ENCODE results near the gene NIP7. TPM values are rescaled to one million over a fixed set of nuclear protein-coding genes. Genes with fewer than 3 reads are reported as not detected.

NIP7 gene
- total RNA-seq, 2 donors from 2014 or later, result 28.5 to 29.7 TPM

DNA sequence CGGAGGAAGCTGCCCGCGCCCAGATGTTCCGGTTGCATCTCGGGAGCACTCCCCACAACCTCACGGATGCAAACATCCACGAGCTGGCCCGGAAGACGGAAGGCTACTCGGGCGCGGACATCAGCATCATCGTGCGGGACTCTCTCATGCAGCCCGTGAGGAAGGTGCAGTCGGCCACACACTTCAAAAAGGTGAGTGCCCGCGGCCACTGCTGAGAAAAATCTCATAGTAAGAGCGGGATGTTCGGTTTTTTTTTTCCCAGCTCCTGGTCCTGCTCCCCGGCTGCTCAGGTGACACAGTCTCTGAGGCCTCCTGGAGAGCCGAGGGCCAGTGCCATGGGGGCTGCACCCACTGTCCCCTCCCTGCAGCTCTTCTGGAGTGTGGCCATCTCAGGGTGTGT, 18.5 kb upstream of the NIP7 start:
- DNase-seq (no peak), ATAC-seq (no peak)
- Mint-ChIP-seq H3K4me1 (peaks cover 19% of the 10 kb centered on the region), H3K27me3 (no peaks in the 10 kb centered on the region), H3K27ac (peak overlapping the region; percentile 27), H3K36me3 (ENCODE audit: low read depth) (peaks cover 3% of the 10 kb centered on the region), H3K4me3 (no peak overlapping the region)
- no peaks in the 10 kb centered on the region for H3K9me3 ChIP-seq (ENCODE audit: control insufficient read depth, low read length, poor library complexity, severe bottlenecking)

DNA sequence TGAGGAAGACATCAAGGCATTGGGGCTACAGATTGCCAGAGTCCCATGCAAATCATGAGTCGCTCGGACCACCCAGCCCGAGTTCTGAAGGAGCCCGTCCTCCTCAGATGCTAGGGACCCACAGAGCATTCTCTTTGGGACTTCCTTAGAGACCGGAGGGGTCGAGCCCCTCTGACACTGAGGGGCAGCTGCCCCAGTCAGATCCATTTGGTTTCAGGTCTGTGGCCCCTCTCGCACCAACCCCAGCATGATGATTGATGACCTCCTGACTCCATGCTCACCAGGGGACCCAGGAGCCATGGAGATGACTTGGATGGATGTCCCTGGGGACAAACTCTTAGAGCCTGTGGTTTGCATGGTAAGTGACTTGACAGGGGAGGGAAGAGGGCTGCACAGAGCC, 17.2 kb upstream of the NIP7 start:
- H3K36me3 Mint-ChIP-seq (ENCODE audit: low read depth), result peaks cover 3% of the 10 kb centered on the region
- ATAC-seq, result no peak
- no peaks in the 10 kb centered on the region for H3K27me3 Mint-ChIP-seq
- H3K4me1 Mint-ChIP-seq, result peaks cover 26% of the 10 kb centered on the region
- H3K9me3 ChIP-seq (ENCODE audit: control insufficient read depth, low read length, poor library complexity, severe bottlenecking), result no peaks in the 10 kb centered on the region
- H3K27ac Mint-ChIP-seq, result no peak overlapping the region
- DNase-seq, result no peak
- no peak overlapping the region for H3K4me3 Mint-ChIP-seq

- no peaks in the 10 kb centered on the region for H3K9me3 ChIP-seq (ENCODE audit: control insufficient read depth, low read length, poor library complexity, severe bottlenecking)
- DNase-seq (no peak), ATAC-seq (no peak)
- Mint-ChIP-seq H3K27ac (no peak overlapping the region), H3K4me3 (no peak overlapping the region), H3K27me3 (no peaks in the 10 kb centered on the region), H3K36me3 (ENCODE audit: low read depth) (peaks cover 3% of the 10 kb centered on the region), H3K4me1 (peaks cover 28% of the 10 kb centered on the region)
These were observed 16.2 kb upstream of the NIP7 start for GRCh38 chr16:69323415-69323814.

GRCh38 chr16:69324013-69324531, 15.5 kb upstream of the NIP7 start:
- peaks cover 3% of the 10 kb centered on the region for H3K36me3 Mint-ChIP-seq (ENCODE audit: low read depth)
- no peak overlapping the region for H3K27ac Mint-ChIP-seq

DNA sequence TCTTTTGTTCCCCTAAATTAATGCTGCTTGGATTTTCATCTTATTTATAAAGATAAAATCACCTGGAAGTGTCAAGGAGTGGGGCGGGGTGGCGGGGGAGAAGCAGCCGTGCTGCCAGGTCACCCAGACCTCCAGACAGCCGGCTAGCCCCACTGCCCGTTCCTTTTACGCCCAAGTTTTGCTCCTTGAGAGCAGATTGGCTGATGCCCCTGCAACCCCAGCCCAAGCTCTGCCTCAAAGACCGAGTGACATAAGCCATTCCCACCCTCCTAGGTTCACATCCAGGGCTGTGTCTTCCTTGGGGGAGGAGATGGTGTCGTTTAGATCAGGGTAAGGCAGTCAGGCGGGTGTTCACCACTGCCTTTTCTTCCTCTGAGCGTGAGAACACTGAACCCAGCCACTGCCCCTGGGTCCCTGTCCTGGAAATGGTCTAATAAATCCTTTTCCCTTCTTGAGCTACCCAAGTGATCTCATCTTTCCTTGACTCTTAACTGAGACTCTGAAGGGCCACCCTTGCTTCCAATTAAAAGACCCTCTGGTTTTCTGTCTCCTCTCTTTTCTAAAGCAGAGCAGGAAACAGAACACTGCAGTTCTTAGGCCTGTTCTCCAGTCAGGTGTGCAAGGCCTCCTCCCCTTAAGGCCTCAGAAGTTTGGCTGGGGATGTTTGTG, 14.9 kb upstream of the NIP7 start:
- Mint-ChIP-seq H3K27me3 (no peaks in the 10 kb centered on the region), H3K4me1 (peaks cover 35% of the 10 kb centered on the region), H3K27ac (no peak overlapping the region)

More at GRCh38 chr16:69324013-69324531, 15.5 kb upstream of the NIP7 start:
- Mint-ChIP-seq H3K4me3 (no peak overlapping the region), H3K4me1 (peaks cover 30% of the 10 kb centered on the region), H3K27me3 (no peaks in the 10 kb centered on the region)
- no peak for DNase-seq
- ATAC-seq, result no peak
- H3K9me3 ChIP-seq (ENCODE audit: control insufficient read depth, low read length, poor library complexity, severe bottlenecking), result no peaks in the 10 kb centered on the region

DNA sequence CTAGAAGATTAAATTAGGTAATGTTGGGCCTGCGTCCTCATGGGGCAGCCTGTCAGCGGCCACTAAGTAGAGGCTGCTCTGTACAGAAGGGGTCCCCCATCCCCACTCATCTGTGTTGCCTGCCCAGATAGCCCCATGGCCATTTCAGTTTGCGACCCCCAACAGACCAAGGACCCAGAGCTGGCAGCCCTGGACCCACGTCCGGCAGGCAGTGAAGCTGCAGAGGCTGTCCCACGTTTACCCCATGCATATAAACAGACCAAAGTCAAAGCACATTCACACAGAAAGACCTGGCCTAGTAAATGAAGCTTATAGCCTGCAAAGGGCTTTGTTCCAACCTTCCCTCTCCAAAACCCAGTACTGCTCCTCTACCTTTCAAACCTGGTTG, 13.8 kb upstream of the NIP7 start:
- Mint-ChIP-seq H3K4me1 (peaks cover 35% of the 10 kb centered on the region), H3K4me3 (peak overlapping the region; percentile 21), H3K27ac (peak overlapping the region; percentile 29), H3K36me3 (ENCODE audit: low read depth) (no peaks in the 10 kb centered on the region), H3K27me3 (no peaks in the 10 kb centered on the region)
- ATAC-seq (no peak), DNase-seq (no peak)
- H3K9me3 ChIP-seq (ENCODE audit: control insufficient read depth, low read length, poor library complexity, severe bottlenecking), result no peaks in the 10 kb centered on the region

More for the DNA sequence above, 14.9 kb upstream of the NIP7 start:
- no peaks in the 10 kb centered on the region for H3K9me3 ChIP-seq (ENCODE audit: control insufficient read depth, low read length, poor library complexity, severe bottlenecking)
- H3K36me3 Mint-ChIP-seq (ENCODE audit: low read depth), result no peaks in the 10 kb centered on the region
- H3K4me3 Mint-ChIP-seq, result no peak overlapping the region
- no peak for ATAC-seq
- no peak for DNase-seq

GRCh38 chr16:69326172-69326873, 13.2 kb upstream of the NIP7 start:
- Mint-ChIP-seq H3K4me1 (peaks cover 35% of the 10 kb centered on the region), H3K4me3 (peak overlapping the region; percentile 21), H3K27ac (peak overlapping the region; percentile 29), H3K36me3 (ENCODE audit: low read depth) (no peaks in the 10 kb centered on the region), H3K27me3 (no peaks in the 10 kb centered on the region)
- DNase-seq, result no peak
- H3K9me3 ChIP-seq (ENCODE audit: control insufficient read depth, low read length, poor library complexity, severe bottlenecking), result no peaks in the 10 kb centered on the region
- ATAC-seq, result no peak

DNA sequence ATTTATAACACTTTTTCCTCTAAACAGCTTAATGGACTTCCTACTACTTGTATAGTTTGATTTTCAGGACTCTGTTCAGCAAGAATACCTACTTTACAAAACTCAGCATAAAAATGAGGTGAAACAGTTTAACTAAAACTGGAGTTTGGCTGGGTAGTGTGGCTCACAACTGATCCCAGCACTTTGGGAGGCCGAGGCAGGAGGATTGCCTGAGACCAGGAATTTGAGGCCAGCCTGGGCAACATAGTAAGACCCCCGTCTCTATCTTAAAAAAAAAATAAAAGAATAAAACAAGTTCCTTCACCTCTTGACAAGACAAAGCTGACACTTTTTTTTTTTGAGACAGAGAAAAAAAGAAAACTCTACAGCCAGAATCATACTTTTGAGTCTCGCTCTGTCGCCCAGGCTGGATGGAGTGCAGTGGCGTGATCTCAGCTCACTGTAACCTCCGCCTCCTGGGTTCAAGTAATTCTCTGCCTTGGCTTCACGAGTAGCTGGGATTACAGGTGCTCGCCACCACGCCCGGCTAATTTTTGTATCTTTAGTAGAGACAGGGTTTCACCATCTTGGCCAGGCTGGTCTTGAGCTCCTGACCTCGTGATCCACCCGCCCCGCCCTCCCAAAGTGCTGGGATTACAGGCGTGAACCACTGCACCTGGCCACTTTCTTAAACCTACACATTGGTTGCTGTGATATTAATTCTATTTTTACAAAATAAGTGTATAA, 11.8 kb upstream of the NIP7 start:
- no peaks in the 10 kb centered on the region for H3K9me3 ChIP-seq (ENCODE audit: control insufficient read depth, low read length, poor library complexity, severe bottlenecking)
- Mint-ChIP-seq H3K4me3 (no peak overlapping the region), H3K36me3 (ENCODE audit: low read depth) (no peaks in the 10 kb centered on the region), H3K4me1 (peaks cover 29% of the 10 kb centered on the region), H3K27me3 (no peaks in the 10 kb centered on the region), H3K27ac (peak overlapping the region; percentile 77)
- ATAC-seq, result no peak
- no peak for DNase-seq

DNA sequence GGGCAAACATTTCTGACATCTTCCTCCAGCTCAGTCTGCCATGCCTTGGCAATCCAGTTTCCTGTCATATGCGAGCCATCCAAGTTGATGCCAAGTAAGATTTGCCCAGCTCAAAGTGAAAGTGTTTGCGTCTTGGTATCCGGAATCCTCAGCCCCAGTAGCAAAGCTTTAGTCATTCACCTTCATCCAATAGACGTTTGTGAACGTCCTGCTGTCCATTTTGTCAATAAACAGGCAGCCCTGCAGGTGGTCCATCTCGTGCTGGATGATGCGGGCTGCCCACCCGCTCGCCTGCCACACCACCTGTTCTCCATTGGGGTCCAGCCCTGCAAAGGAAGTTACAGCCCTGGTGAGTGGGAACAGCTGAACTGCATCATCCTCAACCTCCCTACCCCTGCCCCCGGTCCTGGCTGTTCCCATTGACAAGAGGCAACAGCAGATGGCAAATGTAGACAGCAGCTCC, 10.7 kb upstream of the NIP7 start:
- Mint-ChIP-seq H3K27me3 (no peaks in the 10 kb centered on the region), H3K4me1 (peaks cover 28% of the 10 kb centered on the region), H3K4me3 (peak overlapping the region; percentile 89), H3K36me3 (ENCODE audit: low read depth) (no peaks in the 10 kb centered on the region), H3K27ac (peak overlapping the region; percentile 72)
- H3K9me3 ChIP-seq (ENCODE audit: control insufficient read depth, low read length, poor library complexity, severe bottlenecking), result no peaks in the 10 kb centered on the region
- no peak for ATAC-seq
- DNase-seq, result no peak

GRCh38 chr16:69329369-69330285, 9.9 kb upstream of the NIP7 start:
- Mint-ChIP-seq H3K27ac (peak overlapping the region; percentile 72), H3K27me3 (no peaks in the 10 kb centered on the region), H3K4me1 (peaks cover 32% of the 10 kb centered on the region), H3K36me3 (ENCODE audit: low read depth) (no peaks in the 10 kb centered on the region), H3K4me3 (peak overlapping the region; percentile 89)
- no peaks in the 10 kb centered on the region for H3K9me3 ChIP-seq (ENCODE audit: control insufficient read depth, low read length, poor library complexity, severe bottlenecking)
- ATAC-seq (peak; percentile 68), DNase-seq (peak in 2 of 3 donors; percentile 39 to 54)

DNA sequence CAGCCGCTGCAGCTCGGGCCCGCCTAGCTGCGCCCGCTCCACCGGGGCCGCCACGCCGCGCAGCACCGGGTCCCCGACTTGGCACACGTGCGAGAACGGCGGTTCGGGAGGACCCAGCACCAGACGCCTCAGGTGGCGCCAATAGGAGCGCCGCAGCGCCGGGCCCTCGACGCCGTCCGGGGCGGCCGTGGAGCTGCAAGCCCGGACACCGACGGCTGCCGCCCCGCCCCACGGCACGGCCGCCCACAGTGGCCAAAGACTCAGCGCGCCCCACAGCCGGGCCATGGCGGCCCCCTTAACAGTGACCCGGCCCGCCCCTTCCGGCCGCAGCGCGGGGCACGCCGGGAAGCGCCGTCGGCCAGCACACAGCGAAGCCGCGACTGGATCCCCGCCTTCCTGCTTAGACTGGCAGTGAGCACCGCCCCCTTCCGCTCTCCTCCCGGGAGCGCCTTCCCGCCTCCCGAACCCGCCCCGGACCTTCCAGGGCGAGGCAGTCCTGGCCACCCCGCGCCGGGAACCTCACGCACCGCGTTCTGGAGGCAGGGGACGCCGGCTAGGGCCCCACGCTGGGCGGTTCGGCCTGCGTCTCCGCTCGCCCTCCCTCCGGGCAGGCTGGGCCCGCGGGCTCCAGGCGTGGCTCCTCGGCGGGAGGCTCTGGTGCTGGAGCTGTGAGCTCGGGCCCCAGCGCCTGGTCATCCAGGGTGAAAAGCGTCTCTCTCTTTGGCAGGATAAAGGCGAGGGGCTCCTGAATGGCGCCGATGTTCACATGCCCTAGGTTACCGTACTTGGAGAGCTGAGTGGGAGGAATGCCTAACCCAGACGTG, 9.1 kb upstream of the NIP7 start, which contains the start of gene PDF:
Gene PDF, minus strand, starts transcription at position 303 of the 824 bp plus-strand sequence. Its CDS starts 18 bp downstream, at position 285.
- Mint-ChIP-seq H3K27ac (peak within 1 kb of the TSS; percentile 72), H3K27me3 (no peaks in the 10 kb centered on the region), H3K4me1 (peaks cover 33% of the 10 kb centered on the region), H3K36me3 (ENCODE audit: low read depth) (no peaks in the 10 kb centered on the region), H3K4me3 (peak within 1 kb of the TSS; percentile 89)
- peak; percentile 62 to 84 (median 82) for DNase-seq
- no peaks in the 10 kb centered on the region for H3K9me3 ChIP-seq (ENCODE audit: control insufficient read depth, low read length, poor library complexity, severe bottlenecking)
- ATAC-seq, result peak; percentile 95

- Mint-ChIP-seq H3K4me3 (no peak overlapping the region), H3K36me3 (ENCODE audit: low read depth) (peaks cover 8% of the 10 kb centered on the region), H3K4me1 (peaks cover 35% of the 10 kb centered on the region), H3K27ac (no peak overlapping the region), H3K27me3 (no peaks in the 10 kb centered on the region)
- no peak for DNase-seq
- H3K9me3 ChIP-seq (ENCODE audit: control insufficient read depth, low read length, poor library complexity, severe bottlenecking), result no peaks in the 10 kb centered on the region
- ATAC-seq, result no peak
These were observed 4.9 kb upstream of the NIP7 start for GRCh38 chr16:69334696-69335095.

All from T-helper 17 cell (primary cell).